HEK293T (cell line): ENCODE measurements around the gene LSS.

ENCODE experiments used
- CTCF ChIA-PET: fragments of 350-600 bp; formaldehyde crosslinking; extraction: SDS; loops from one replicate; lab custom pipeline; 2021; ENCODE audit warnings: antibody characterized with exemption, inconsistent platforms; lab: Yijun Ruan, JAX
- POLR2A ChIA-PET: fragments of 350-600 bp; formaldehyde crosslinking; extraction: SDS; loops from one replicate; lab custom pipeline; 2020; ENCODE audit warnings: antibody characterized with exemption, inconsistent platforms; lab: Yijun Ruan, JAX
- DNase-seq: peaks from one replicate; pipeline ENCODE4 v3.0.0; 2012; ENCODE audit warnings: mixed read lengths; ENCODE audit errors: extremely low spot score
- ARNT ChIP-seq: fragments of 450-650 bp; IDR thresholded peaks from 2 replicates; pipeline ENCODE4 v1.6.1; 2017; ENCODE audit warnings: mild to moderate bottlenecking
- BHLHE40 ChIP-seq: fragments of 450-650 bp; IDR thresholded peaks from 2 replicates; pipeline ENCODE4 v1.6.1; 2016; ENCODE audit warnings: mild to moderate bottlenecking, moderate library complexity, borderline replicate concordance
- CTBP1 ChIP-seq: fragments of 450-650 bp; IDR thresholded peaks from 2 replicates; pipeline ENCODE4 v1.6.1; 2016; ENCODE audit warnings: borderline replicate concordance
- ELF4 ChIP-seq: fragments of 450-650 bp; IDR thresholded peaks from 2 replicates; pipeline ENCODE4 v1.6.1; 2017; ENCODE audit warnings: antibody characterized with exemption
- FOXA1 ChIP-seq: fragments of 450-650 bp; IDR thresholded peaks from 2 replicates; pipeline ENCODE4 v1.6.1; 2016; ENCODE audit warnings: mild to moderate bottlenecking
- FOXK2 ChIP-seq: fragments of 450-650 bp; IDR thresholded peaks from 2 replicates; pipeline ENCODE4 v1.6.1; 2016; ENCODE audit warnings: mild to moderate bottlenecking
- FOXM1 ChIP-seq: fragments of 450-650 bp; IDR thresholded peaks from 2 replicates; pipeline ENCODE4 v1.6.1; 2017; ENCODE audit warnings: mild to moderate bottlenecking, borderline replicate concordance
- HDGF ChIP-seq: fragments of 450-650 bp; IDR thresholded peaks from 2 replicates; pipeline ENCODE4 v1.6.1; 2017; ENCODE audit warnings: antibody characterized with exemption, borderline replicate concordance
- L3MBTL2 ChIP-seq: fragments of 450-650 bp; conservative IDR thresholded peaks from 2 replicates; pipeline ENCODE4 v1.6.1; 2016; ENCODE audit warnings: mild to moderate bottlenecking
- LEF1 ChIP-seq: fragments of 450-650 bp; IDR thresholded peaks from 2 replicates; pipeline ENCODE4 v1.6.1; 2017; ENCODE audit warnings: mild to moderate bottlenecking, borderline replicate concordance
- NFRKB ChIP-seq: fragments of 450-650 bp; IDR thresholded peaks from 2 replicates; pipeline ENCODE4 v1.6.1; 2016; ENCODE audit warnings: mild to moderate bottlenecking, moderate library complexity
- SP1 ChIP-seq: fragments of 450-650 bp; IDR thresholded peaks from 2 replicates; pipeline ENCODE4 v1.6.1; 2017
- SUZ12 ChIP-seq: fragments of 450-650 bp; IDR thresholded peaks from 2 replicates; pipeline ENCODE4 v1.6.1; 2016; ENCODE audit warnings: mild to moderate bottlenecking
- TARDBP ChIP-seq: fragments of 450-650 bp; IDR thresholded peaks from 2 replicates; pipeline ENCODE4 v1.6.1; 2016
- ZNF384 ChIP-seq: fragments of 450-650 bp; IDR thresholded peaks from 2 replicates; pipeline ENCODE4 v1.6.1; 2016
- TF ChIP-seq, protein P1 (sequence below): fragments of 450-650 bp; IDR thresholded peaks from 2 replicates; pipeline ENCODE4 v1.6.1; 2016

Gene LSS

DNA sequence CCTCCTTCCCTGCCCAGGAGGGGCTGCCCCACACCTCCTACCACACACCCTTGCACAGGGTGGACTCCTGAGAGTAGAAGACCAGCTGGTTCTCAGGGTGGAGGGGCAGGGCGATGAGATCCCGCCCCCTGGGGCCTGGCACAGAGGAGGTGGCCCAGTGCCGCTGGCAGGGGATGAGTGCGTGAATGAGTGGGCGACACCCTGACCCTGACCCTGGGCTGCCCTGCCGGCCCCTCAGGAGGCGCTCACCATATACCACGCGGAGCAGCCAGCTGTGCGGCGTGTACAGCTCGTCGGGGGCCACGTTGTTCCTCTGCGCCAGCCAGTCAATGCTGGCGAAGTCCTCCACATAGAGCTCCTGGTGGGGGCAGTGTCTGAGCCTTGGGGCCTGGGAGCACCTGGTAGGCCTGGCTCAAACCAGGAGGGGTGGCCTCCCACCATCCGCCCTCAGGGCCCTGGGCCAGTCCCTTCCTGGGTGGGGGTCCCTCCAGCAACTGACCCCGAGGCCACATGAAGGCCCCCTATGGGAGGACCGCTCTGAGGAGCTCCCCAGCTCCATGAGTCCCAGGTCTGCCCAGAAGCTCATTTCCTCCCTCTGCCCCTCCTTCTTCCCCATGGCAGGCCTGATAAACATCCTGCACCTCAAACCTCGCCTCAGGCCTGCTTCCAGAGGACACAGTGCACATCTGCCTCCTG lies 13.0 kb downstream of the LSS start:
- no peak for DNase-seq
- ChIA-PET POLR2A (no interaction called here), CTCF (interaction anchor here (0.8 kb wide), 1 partner anchor 9 kb away, joined by 3 read pairs; no protein-coding TSS in a partner anchor)
- TF ChIP-seq FOXA1 (no peak), L3MBTL2 (no peak), TARDBP (no peak), NFRKB (no peak), ARNT (no peak), SUZ12 (no peak), SP1 (no peak), LEF1 (no peak)

DNA sequence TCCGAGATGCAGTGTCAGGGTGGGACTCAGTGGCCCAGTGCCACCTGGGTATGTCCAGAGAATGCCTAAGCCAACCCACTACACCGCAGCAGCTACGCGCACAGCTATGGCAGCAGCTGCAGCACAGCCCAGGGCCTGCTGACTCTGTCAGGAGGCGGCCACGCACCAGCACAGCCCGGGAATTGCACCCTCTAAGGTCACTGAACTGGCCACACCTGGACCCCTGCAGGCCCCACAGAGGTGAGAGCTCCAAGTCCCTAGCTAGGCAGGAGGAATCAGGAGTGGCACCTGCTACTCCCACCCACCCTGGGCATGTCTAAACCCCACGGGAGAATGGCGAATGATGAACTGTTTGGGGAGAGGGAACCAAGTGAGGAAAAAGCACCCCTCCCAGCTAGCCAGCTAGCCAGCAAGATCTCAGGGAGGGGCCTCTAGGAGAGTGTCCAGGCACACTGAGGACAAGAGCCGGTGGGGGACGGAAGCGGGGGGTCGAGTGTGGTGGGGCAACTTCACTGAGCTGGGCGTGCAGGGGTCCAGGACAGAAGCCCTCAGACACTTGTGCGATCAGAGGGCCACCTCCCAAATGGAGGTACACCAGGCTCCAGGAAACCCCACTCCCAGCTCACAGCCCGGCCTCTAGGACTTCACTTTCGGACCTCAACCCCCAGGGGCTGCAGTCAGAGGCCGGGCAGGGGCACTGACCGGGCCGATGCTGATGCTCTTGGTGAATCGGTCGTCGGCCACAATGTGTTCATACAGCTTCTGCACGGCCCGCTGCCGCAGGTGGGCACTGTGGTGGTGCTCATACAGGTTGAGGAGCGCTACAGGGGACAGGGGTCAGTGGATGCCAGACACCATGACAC lies 13.9 kb downstream of the LSS start:
- ChIA-PET POLR2A (no interaction called here), CTCF (interaction anchor here (0.8 kb wide), 1 partner anchor 10 kb away, joined by 3 read pairs; no protein-coding TSS in a partner anchor)
- no peak for DNase-seq
- TF ChIP-seq FOXM1 (no peak), BHLHE40 (no peak), ELF4 (no peak), FOXK2 (no peak)

DNA sequence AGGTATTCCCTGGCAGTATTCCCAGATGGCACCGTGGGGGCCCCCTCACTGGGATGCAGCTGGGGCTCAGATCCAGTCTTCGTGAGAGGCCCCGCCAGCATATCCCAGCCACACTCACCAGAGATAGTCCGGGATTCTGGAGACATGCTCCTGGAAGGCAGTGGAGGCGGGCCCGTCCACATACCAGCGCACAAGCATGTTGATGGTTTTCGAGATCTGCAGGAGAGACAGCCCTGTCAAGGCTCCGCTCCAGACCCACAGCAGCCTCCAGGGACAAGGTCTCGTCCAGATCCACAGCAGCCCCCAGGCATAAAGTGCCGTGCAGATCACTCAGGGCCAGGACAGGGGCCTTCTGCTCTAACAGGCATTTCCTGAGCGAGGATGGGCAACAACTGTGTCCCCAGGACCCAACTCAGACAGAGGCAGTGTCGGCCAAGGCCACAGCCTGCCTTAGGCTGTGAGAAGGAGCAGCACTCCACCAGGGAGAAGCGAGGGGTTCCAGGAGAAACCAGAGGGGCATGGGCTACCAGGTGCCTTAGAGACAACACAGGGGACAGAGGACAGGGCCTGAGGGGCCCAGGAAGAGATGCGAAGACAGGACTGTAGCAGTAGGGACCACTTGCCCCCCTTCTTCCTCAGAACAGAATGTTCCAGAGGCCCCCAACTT lies 14.8 kb downstream of the LSS start:
- ChIA-PET POLR2A (no interaction called here), CTCF (no interaction called here)
- no peak for TF ChIP-seq BHLHE40
- TF ChIP-seq NFRKB = no peak
- no peak for TF ChIP-seq TARDBP
- TF ChIP-seq FOXA1 = no peak
- no peak for TF ChIP-seq ELF4
- no peak for TF ChIP-seq FOXM1
- no peak for TF ChIP-seq FOXK2
- no peak for DNase-seq

DNA sequence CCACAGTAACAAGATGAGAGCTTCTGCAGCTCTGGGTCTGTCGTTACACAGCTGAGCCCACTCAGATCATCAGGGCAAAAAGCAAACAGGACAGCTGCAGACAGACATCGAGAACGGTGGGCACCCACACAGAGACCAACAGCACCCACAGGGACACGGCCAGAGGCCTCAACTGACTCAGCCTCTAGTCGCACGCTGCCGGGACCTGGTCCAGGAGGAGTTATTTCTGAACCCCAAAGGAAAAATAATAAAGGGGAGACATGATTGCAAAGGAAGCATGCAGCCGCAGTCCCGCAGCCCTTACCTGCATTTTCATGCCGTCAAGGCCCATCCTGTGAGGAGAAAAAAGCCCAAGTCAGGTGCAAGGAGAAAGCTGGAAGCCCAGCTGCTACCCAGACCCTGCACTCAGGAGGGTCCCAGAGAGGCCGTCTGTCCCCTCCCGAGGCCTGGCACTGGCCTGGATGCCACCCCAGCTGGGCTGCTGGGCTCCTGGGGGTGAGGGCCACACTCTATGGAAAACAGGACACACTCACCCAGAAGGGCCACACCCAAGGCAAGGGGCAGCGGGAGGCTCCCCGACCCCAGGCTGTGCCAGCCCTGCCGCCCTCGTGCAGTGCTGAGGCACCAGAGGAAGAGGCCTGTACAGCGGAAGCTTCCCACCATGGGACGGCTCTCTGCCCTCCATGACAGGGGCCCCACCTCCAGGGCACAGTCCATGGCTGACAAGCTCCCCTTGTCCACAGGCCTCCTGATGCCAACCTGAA lies 15.7 kb downstream of the LSS start:
- DNase-seq = no peak
- ChIA-PET POLR2A (no interaction called here), CTCF (no interaction called here)
- TF ChIP-seq, protein P1, sequence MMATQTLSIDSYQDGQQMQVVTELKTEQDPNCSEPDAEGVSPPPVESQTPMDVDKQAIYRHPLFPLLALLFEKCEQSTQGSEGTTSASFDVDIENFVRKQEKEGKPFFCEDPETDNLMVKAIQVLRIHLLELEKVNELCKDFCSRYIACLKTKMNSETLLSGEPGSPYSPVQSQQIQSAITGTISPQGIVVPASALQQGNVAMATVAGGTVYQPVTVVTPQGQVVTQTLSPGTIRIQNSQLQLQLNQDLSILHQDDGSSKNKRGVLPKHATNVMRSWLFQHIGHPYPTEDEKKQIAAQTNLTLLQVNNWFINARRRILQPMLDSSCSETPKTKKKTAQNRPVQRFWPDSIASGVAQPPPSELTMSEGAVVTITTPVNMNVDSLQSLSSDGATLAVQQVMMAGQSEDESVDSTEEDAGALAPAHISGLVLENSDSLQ = no peak
- no peak for TF ChIP-seq ELF4
- TF ChIP-seq SP1 = no peak
- TF ChIP-seq ZNF384 = no peak
- TF ChIP-seq HDGF = no peak
- no peak for TF ChIP-seq FOXA1
- no peak for TF ChIP-seq TARDBP
- TF ChIP-seq CTBP1 = no peak
- no peak for TF ChIP-seq LEF1
- no peak for TF ChIP-seq FOXM1
- TF ChIP-seq FOXK2 = no peak
- TF ChIP-seq SUZ12 = no peak
- no peak for TF ChIP-seq ARNT
- no peak for TF ChIP-seq NFRKB
- TF ChIP-seq BHLHE40 = no peak

DNA sequence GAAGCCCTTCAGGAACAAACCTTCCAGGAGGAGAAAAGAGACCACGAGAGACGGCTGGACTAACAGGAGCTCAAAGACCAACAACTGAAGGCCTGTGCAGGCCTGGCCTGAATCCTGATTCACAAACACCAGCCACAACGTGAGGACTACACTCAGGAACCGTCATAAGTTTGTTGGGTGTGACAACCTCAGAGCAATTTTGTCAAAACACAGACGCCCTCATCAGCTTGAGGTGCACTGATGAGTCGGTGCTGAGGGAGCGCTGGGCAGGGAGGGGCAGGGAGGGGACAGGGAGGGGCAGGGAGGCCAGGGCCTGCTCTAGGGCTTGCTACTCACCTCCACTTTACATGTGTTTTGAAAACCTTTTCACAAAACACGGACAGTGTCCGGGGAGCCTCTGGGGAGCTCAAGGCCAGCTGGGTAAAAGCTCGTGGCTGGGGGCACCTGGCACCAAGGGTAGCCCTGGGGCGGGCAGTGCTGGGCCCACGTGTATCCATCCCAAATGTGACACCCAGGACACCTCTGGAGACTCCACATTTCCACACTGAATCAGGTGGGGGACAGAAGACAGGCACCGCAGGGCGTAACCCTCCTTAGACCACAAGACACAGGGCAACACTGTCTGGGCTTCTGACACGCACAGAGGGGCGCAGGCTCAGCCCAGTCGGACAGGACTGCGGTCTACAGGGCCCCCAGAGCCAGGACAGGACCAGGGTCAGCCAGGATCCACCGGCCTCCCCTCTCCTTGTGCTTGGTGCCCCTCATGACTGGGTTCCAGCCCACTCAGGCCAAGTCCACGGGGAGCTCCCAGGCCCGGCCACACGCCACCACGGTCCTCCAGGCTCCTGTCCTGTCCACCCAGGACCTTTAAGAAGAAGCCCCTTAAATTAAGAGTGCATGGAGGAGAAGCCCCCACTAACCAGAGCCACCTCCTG lies 16.5 kb downstream of the LSS start:
- CTCF ChIA-PET = no interaction called here
- POLR2A ChIA-PET = no interaction called here
- TF ChIP-seq BHLHE40 = no peak
- DNase-seq = no peak

DNA sequence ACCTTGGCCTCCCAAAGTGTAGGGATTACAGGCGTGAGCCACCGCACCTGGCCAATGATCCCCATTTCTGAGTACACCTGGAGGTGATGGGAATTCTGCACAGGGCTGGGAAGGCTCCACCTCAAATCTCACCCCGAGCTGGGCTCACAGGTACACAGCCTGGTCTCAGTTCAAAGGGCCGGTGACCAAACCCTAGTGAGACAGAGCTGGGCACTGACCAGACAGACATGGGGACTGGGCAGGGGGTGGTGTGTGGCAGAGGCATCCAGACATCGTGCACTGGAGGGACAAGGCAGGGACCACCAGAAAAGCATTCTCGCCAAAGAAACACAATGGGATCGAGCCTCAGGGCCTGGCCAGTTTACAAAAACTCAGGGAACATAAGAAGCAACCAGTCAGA lies 17.2 kb downstream of the LSS start:
- POLR2A ChIA-PET = no interaction called here
- DNase-seq = no peak
- TF ChIP-seq HDGF (no peak), CTBP1 (no peak), NFRKB (no peak), SUZ12 (no peak), TARDBP (no peak), FOXA1 (no peak), FOXM1 (no peak), ZNF384 (no peak), ARNT (no peak), LEF1 (no peak), SP1 (no peak), ELF4 (no peak), FOXK2 (no peak), L3MBTL2 (no peak), BHLHE40 (no peak)
- TF ChIP-seq, protein P1 = no peak
- CTCF ChIA-PET = no interaction called here
